Kidney (tissue), 14 donors: ENCODE measurements around the gene CDK7. TPM values are rescaled to one million over a fixed set of nuclear protein-coding genes. Genes with fewer than 3 reads are reported as not detected.

Source experiments
- DNase-seq, 5 donors: peaks; one replicate each; pipeline ENCODE4 v3.0.0-alpha.2; 2013 to 2020
- FAIRE-seq: peaks from 2 replicates; lab custom pipeline; 2012; peaks lifted over from hg19 to GRCh38; lab: Jason Lieb, UNC
- H3K27ac ChIP-seq, 2 donors: one replicate each; pipeline ENCODE4 v1.7.0; 2013; ENCODE audit warnings: low read depth in 2 of 2, low read length in 2 of 2, inconsistent platforms in 1 of 2
- H3K27me3 ChIP-seq: one replicate; pipeline ENCODE4 v1.7.1; 2013; ENCODE audit warnings: low read length, inconsistent platforms; ENCODE audit not compliant: control insufficient read depth, insufficient read depth
- H3K36me3 ChIP-seq, 3 donors: one replicate each; pipeline versions ENCODE4 v1.7.0 to v1.7.1; 2013; ENCODE audit warnings: low read length in 3 of 3, control low read depth in 1 of 3, inconsistent platforms in 1 of 3; ENCODE audit not compliant: insufficient read depth in 3 of 3, control insufficient read depth in 2 of 3
- H3K4me1 ChIP-seq, 3 donors: one replicate each; pipeline versions ENCODE4 v1.7.0 to v1.7.1; 2013; ENCODE audit warnings: low read length in 3 of 3, inconsistent platforms in 1 of 3, low read depth in 1 of 3; ENCODE audit not compliant: control insufficient read depth in 2 of 3, insufficient read depth in 2 of 3
- H3K4me3 ChIP-seq, 3 donors: one replicate each; pipeline versions ENCODE4 v1.7.0 to v1.8.1; 2013; ENCODE audit warnings: low read length in 3 of 3, control low read depth in 1 of 3, inconsistent platforms in 1 of 3
- H3K9ac ChIP-seq, 3 donors: one replicate each; pipeline versions ENCODE4 v1.7.0 to v1.7.1; 2013; ENCODE audit warnings: low read length in 3 of 3, control low read depth in 1 of 3, inconsistent platforms in 1 of 3
- H3K9me3 ChIP-seq, 3 donors: one replicate each; pipeline versions ENCODE4 v1.7.0 to v1.7.1; 2013; ENCODE audit warnings: low read length in 3 of 3, control low read depth in 1 of 3, inconsistent platforms in 1 of 3; ENCODE audit not compliant: control insufficient read depth in 2 of 3, insufficient read depth in 1 of 3
- CTCF ChIP-seq: IDR thresholded peaks from 3 replicates; pipeline ENCODE4 v1.5.1; 2012; ENCODE audit warnings: mild to moderate bottlenecking, moderate library complexity, borderline replicate concordance; ENCODE audit not compliant: insufficient read depth; ENCODE audit errors: extremely low read depth
- intact Hi-C: fragments of 100-400 bp; cut with DNase I; formaldehyde crosslinking; loops from one replicate; pipeline ENCODE4 v1.11.1; 2022
- polyA plus RNA-seq: library from polyadenylated mRNA; stranded (reverse); fragments of 350-450 nt; fragmentation: Illumina TruSeq; extraction: RNeasy Lipid Tissue Mini Kit (QIAGEN cat#74804); gene quantifications from one replicate; pipeline ENCODE4 v1.2.3, GENCODE V29; 2014; ENCODE audit warnings: low read depth, low replicate concordance; ENCODE audit not compliant: insufficient read depth
- total RNA-seq: library from RNA; stranded (reverse); fragmentation: NEBNext Ultra II Directional; extraction: Animal tissue kit (Norgen Biotek cat#: 25700); gene quantifications from one replicate; pipeline ENCODE4 v1.2.1, GENCODE V29; 2021
- donor health status: control.
- donor health status: control.
- donor health status: control.
- donor health status: control.
- donor health status: control.
- donor health status: DM: yes; HTN: yes; CAD: no.
- donor health status: Normal renal cell carcinoma (clear cell type).

CDK7 gene
- total and polyA plus RNA-seq, 2 donors from 2014 or later: 22.7 to 29.4 TPM

- Histone ChIP-seq H3K36me3 (peaks cover 0 to 16% (median 6%) of the 10 kb centered on the region in 3 donors), H3K4me1 (no peaks in the 10 kb centered on the region), H3K4me3 (no peak overlapping the region), H3K9ac (no peak overlapping the region), H3K27me3 (no peaks in the 10 kb centered on the region), H3K27ac (no peak overlapping the region), H3K9me3 (no peaks in the 10 kb centered on the region)
- FAIRE-seq (no peak), DNase-seq (no peak)
- no peak for TF ChIP-seq CTCF
- intact Hi-C loops: no loop called here
These were observed 49.5 kb downstream of the CDK7 start for GRCh38 chr5:69284203-69284602.

GRCh38 chr5:69285448-69286116 is 50.9 kb downstream of the CDK7 start:
- Histone ChIP-seq H3K27me3 (no peaks in the 10 kb centered on the region), H3K36me3 (peaks cover 0 to 5% (median 2%) of the 10 kb centered on the region in 3 donors), H3K4me1 (no peaks in the 10 kb centered on the region), H3K9me3 (no peaks in the 10 kb centered on the region), H3K4me3 (no peak overlapping the region), H3K27ac (no peak overlapping the region), H3K9ac (no peak overlapping the region)
- TF ChIP-seq CTCF: no peak
- no peak for FAIRE-seq
- DNase-seq: no peak
- intact Hi-C loops: no loop called here

GRCh38 chr5:69288069-69288468 is 53.4 kb downstream of the CDK7 start:
- DNase-seq (no peak), FAIRE-seq (no peak)
- Histone ChIP-seq H3K4me3 (no peak overlapping the region), H3K9me3 (no peaks in the 10 kb centered on the region), H3K27ac (no peak overlapping the region), H3K27me3 (no peaks in the 10 kb centered on the region), H3K4me1 (no peaks in the 10 kb centered on the region), H3K9ac (no peak overlapping the region), H3K36me3 (peaks cover 0 to 2% (median 0%) of the 10 kb centered on the region in 3 donors)
- no peak for TF ChIP-seq CTCF
- intact Hi-C loops: no loop called here
